Stimulated activated CD4-positive, alpha-beta T cell treated with anti-CD3 and anti-CD28 coated beads, Interleukin-1b, Interleukin-23, amount 100 ng/mL, for 1 hour (primary cell): ENCODE measurements around the gene TXNDC2.

ENCODE experiments used
- DNase-seq, 2 donors: peaks; one replicate each; pipeline ENCODE4 v3.0.0-alpha.2; 2020; ENCODE audit warnings: low read depth in 2 of 2

The TXNDC2 gene

DNA sequence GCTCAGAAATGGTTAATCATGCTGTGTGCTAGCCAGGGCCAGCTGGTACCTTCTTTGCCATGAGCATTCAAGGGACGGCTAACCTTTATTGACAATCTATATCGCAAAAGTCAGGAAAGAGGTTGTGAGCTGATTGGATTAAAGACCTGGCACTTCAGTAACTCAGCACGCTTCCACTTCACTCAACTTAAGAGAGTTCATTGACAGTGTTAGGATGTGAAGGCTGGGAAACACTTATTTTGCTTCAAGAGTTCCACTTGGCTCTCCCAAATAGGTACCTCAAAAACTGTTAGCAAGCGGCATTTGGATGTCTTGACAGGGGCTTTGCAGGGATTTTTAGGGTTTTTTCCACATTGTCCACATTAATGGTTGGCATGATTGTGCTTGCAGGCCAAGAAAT, 25.1 kb upstream of the TXNDC2 start:
- DNase-seq, result no peak

- DNase-seq, result no peak
Measured at GRCh38 chr18:9861157-9861556, 24.6 kb upstream of the TXNDC2 start.

DNA sequence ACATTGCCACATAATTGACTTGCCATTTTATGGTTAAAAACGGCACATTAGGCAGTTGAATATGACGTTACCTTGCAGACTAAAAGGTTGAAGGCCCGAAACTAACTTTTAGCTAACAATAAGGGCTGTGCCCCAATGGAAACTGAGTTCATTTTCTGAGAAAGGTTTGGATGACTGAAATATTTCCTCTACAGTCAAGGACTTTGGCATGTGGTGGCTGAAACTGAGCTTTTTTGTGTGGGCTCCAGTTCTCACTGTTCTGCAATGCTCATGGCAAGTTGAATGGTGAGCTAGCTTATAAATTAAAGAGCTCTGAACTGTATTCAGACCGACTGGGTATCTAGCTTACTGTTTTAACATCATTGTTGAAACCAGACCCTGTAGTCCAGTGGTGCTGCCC, 23.8 kb upstream of the TXNDC2 start:
- DNase-seq, result no peak

GRCh38 chr18:9862686-9863085, 23.1 kb upstream of the TXNDC2 start:
- no peak for DNase-seq

DNA sequence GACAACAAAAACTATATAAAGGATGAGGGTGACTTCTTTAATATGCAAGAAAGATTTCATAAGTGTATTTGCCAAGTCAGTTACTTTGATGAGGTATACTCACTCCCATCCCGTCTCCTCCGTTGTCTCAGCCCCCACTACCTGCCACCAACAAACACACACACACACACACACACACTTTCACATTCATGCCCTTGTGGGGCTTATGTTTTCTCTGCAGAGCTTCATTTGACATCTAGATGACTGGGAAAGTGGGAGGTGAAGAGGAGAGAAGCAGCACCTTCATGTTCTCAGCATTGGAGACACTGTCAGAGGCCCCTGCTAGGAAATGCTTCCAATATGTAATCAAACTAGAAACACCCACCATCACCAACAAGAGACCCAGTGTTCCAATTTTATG, 22.5 kb upstream of the TXNDC2 start:
- no peak for DNase-seq

DNA sequence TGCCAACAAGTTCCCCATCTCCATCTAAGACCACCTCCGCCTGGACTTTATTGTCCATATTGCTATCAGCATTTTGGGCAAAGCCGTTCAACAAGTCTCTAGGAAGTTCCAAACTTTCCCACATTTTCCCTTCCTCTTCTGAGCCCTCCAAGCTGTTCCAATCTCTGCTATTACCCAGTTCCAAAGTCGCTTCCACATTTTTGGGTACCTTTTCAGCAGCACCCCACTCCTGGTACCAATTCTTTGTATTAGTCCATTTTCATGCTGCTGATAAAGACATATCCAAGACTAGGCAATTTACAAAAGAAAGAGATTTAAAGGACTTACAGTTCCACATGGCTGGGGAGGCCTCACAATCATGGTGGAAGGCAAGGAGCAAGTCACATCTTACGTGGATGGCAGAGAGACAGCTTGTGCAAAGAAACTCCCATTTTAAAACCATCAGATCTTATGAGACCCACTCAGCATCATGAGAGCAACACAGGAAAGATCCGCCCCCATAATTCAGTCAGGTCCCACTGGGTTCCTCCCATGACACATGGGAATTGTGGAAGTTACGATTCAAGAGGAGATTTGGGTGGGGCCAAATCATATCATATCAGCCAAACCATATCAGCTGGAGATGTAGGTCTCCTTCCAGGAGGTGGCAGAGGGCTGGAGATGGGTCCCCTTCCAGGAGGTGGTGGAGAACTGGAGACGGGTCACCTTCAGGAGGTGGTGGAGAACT, 19.8 kb upstream of the TXNDC2 start:
- no peak for DNase-seq

DNA sequence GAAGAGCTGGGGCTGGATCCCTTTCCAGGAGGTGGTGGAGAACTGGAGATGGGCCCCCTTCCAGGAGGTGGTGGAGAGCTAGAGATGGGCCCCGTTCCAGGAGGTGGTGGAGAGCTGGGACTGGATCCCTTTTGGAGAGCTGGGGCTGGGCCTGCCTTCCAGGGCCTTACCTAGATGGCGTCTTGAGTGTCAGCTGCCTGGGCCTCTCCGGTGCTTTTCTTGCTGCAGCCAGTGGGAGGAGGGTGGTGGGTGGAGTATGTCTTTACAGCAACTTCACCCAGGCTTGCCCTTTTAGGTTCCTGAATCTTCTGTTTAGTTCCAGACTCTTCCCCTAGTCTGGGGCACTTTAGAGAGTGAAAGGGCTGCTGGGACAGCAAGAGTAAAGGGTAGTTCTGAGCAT, 19.1 kb upstream of the TXNDC2 start:
- DNase-seq, result no peak

DNA sequence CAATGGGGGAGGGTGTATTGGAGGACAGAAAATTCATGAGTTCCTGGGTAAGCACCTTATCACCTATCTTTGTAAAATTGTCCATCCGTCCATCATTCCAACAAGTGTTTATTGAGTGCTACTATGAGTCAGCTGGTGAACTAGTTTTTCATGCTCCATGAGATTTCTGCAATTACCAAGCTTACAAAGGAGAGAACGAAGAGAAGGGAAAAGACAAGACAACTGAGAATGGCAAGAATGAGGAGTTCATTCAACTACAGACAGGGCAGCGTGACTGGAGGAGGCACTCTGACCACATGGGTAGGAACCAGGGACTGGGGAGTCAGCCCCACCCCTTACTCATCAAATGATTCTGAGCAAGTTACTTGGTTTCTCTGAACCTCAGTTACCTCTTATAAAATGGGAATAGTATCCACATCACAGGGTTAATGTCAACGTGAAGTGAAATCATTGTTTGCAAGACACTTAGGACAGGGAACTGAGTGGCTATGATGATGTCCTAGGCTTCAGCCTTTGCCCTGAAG, 18.6 kb upstream of the TXNDC2 start:
- DNase-seq, result no peak

DNA sequence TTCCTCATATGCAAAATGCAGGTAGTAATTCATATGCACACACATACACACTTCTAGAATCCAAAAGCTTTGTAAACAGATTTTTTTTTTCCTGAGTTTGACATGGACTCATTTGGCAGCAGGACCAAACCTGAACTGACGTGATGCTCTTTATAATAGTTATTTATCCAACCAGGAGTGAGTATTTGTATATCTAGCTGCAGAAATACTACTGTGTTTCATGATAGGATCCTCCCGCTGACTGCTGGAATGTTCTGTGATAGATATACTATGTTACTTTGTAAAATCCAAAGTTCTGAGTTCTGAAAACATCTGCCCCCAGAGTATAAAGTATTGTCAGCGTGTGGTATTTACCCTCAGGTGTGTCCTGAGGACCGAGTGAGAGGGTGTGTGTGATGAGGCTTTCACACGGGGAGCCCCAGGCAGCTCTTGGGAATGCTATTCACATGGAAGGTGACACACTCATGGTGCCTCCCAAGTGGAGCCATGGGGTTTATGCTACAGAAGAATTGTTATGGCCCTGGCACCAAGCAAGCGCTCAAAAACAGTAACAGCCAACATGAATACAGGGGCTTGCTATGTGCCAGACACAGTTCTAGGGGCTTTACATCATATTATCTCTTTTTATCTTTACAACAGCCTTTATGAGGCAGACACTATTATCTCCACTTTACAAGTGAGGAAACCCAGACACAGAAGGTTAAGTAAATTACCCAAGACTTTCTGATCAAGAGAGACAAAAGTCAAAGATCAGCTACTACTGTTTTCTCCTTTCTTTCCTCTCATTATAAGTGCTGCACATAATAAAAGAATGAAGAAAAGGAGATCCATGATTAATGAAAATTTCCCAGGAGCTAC, 16.7 kb upstream of the TXNDC2 start:
- no peak for DNase-seq

GRCh38 chr18:9869715-9870430, 15.9 kb upstream of the TXNDC2 start:
- DNase-seq, result no peak

- DNase-seq, result no peak
Measured at GRCh38 chr18:9870431-9871008, 15.3 kb upstream of the TXNDC2 start.

DNA sequence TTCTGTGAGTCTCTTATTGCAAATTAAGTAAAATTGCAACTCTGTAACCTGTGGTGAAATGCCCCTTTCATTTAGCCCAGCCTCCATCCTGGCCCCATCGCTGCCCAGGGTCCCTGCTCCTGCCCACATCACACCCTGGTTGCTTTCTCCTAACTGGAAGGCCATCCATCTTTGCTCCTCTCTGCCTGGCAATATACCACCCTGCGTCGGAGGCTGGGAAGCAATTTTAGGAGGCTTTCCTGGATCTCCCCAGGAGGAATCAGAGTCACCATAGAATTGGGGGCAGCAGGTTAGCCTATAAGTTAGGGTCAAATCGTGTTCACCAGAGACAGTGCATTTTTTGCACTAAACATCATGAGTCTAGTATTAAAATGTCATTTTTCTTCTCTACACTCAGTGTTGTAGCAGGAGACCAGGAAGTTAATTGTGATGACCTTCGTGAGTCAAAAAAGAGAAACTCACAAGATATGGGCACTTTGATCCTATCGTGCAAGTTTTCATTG, 14.5 kb upstream of the TXNDC2 start:
- DNase-seq, result no peak

- DNase-seq, result no peak
Measured at GRCh38 chr18:9872823-9873222, 12.9 kb upstream of the TXNDC2 start.

DNA sequence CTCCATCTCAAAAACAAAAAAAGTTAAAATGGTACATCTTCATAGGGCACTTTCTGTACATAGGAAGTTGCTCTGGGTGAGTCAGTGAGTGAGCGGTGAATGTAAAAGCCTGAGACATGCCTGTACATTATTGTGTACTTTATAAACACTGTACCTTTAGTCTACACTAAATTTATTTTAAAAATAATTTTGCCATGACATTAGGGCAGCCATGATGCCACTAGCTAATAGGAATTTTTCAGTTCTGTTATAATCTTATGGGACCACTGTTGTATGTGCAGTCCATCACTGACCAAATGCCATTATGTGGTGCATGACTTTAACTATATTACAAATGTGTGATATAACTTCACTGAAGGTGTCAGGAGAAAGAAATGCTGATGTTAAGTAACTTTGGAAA, 11.0 kb upstream of the TXNDC2 start:
- no peak for DNase-seq

DNA sequence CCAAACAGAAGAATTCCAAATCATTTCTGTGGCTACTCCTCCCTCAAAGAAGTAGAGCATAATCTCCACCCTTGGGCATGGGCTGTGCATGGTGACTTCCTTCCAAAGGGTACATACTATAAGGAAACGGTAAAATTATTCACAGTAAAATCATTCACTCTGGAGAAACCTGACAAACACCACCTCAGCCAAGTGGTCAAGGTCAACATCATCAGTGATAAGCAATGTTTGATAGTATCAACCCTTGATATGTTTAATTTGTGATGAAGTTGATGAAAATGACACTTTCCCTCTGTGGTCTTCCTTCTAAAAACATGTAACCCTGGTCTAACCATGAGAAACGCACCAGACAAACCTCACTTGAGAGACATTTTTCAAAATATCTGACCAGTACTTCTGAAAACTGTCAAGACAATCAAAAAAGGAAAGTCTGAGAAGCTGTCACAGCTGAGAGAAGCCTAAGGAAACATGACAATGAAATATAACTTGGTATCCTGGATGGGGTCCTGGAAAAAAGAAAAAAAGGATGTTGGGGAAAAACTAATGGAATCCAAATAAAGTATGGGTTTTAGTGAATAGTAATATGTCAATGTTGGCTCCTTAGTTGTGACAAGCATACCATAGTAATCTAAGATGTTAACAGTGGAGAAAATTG, 9.4 kb upstream of the TXNDC2 start:
- DNase-seq, result no peak

DNA sequence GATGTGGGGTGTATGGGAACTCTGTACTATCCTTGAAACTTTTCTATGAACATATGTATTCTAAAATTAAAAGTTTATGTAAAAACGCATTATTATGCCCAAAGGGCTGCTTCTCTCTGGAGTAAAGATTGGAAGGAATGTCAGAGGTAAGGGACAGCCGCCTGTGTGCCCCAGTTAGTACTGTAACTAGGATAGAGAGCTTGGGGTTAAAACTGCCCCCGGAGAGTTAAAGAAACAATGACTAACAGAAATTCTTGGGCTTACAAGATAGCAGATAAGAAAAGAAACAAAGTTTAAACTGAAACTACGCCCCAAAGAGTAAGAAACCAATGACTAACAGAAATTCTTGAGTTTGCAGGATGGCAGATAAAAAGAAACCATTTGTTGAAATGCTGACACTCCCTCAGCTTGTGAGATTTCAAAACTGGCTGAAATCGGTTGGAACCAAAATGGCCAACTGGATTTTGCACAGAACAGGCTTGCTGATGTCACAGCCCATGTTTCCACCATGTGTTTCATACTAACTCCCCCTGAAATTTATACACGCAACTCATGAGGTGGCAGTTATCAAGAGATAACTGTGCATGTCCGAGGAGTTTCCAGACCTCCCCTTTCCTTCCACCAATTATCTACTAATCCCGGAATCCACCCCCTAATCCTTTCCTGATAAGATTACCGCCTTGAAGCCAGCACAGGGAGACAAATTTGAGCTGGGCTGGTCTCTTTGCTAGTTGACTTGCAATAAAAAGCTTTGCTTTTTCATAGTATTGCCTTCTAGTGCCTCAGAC, 8.7 kb upstream of the TXNDC2 start:
- no peak for DNase-seq

GRCh38 chr18:9877655-9878014, 8.1 kb upstream of the TXNDC2 start:
- no peak for DNase-seq

- no peak for DNase-seq
Measured at GRCh38 chr18:9878095-9878494, 7.7 kb upstream of the TXNDC2 start.

- DNase-seq, result no peak
Measured at GRCh38 chr18:9878783-9879242, 7.0 kb upstream of the TXNDC2 start.

GRCh38 chr18:9884090-9884489, 1.7 kb upstream of the TXNDC2 start:
- DNase-seq, result no peak
